H1 (cell line): ENCODE results near the gene PLEKHA5. TPM values are rescaled to one million over a fixed set of nuclear protein-coding genes. Genes with fewer than 3 reads are reported as not detected.

ENCODE experiments used
- CREB1 ChIP-seq: IDR thresholded peaks from 2 replicates; pipeline ENCODE4 v1.6.1; 2012; ENCODE audit warnings: inconsistent platforms
- GTF2F1 ChIP-seq: IDR thresholded peaks from 2 replicates; pipeline ENCODE4 v1.6.1; 2012; ENCODE audit warnings: low read depth, low read length, improper control_type of control experiment, borderline replicate concordance
- PHF8 ChIP-seq: fragments of 200-600 bp; sonication (generic); conservative IDR thresholded peaks from 2 replicates; pipeline ENCODE4 v1.7.1; 2012; ENCODE audit warnings: low read depth, mild to moderate bottlenecking, inconsistent platforms, low read length, moderate library complexity
- SIX5 ChIP-seq: IDR thresholded peaks from 2 replicates; pipeline ENCODE4 v1.6.1; 2011; ENCODE audit warnings: mild to moderate bottlenecking, low read depth, low read length
- polyA plus RNA-seq, 7 experiments: library from polyadenylated mRNA; depleted of rRNA in 3 of 7; stranded (reverse) in 5 of 7; unstranded in 2 of 7; fragments of >200 nt in 5 of 7; fragments of 200-250 nt in 2 of 7; gene quantifications; 1 replicate in 5 of 7; 2 replicates in 1 of 7; 4 replicates in 1 of 7; pipeline versions ENCODE4 v1.2.1 to v1.2.3, GENCODE V29; 2011 to 2013; ENCODE audit warnings: missing spikeins in 2 of 7, mixed read lengths in 2 of 7
- total RNA-seq: library from RNA; stranded (reverse); fragmentation: NEBNext Ultra II Directional; extraction: Animal tissue kit (Norgen Biotek cat#: 25700); gene quantifications from 2 replicates; pipeline ENCODE4 v1.2.1, GENCODE V29; 2021
- TF ChIP-seq, protein P1 (sequence below): fragments of 300-600 bp; sonication (generic); IDR thresholded peaks from 2 replicates; pipeline ENCODE4 v1.7.1; 2012; ENCODE audit warnings: low read length, moderate library complexity, mild to moderate bottlenecking, inconsistent platforms; ENCODE audit not compliant: insufficient replicate concordance
- TF ChIP-seq, protein P2 (sequence below), 3 experiments: IDR thresholded peaks; 1 replicate in 2 of 3; 2 replicates in 1 of 3; pipeline versions ENCODE4 v1.5.1 to v1.6.1; 2011; ENCODE audit warnings: low read length in 3 of 3, mild to moderate bottlenecking in 3 of 3, inconsistent platforms in 2 of 3, low read depth in 1 of 3, moderate library complexity in 1 of 3; ENCODE audit not compliant: insufficient read depth in 1 of 3; ENCODE audit errors: control extremely low read depth in 1 of 3

Gene PLEKHA5
- total and polyA plus RNA-seq, 2 of the 8 experiments (the other 6 are each of a cell fraction or from before 2014, with no cell fraction given), result 17.2 to 66.1 TPM

DNA sequence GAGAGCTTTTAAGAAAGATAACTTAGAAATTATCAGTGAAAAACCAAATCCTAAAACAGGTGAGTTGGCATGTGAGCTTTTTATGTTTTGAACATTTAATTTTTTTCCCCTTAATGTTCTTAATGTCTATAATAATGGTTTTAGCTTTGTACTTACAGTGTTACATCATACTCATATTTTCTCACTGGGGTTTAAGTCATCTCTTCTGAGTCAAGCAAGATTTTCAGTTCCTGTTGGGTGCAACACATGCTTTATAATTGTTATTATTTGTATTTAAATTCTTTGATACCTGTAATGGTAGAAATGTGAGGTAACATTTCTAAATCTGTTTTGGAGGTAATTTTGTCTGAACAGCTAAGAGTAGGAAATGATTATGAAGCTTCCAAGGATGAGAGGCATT lies 113.0 kb downstream of the PLEKHA5 start (continued):
- TF ChIP-seq, protein P1, sequence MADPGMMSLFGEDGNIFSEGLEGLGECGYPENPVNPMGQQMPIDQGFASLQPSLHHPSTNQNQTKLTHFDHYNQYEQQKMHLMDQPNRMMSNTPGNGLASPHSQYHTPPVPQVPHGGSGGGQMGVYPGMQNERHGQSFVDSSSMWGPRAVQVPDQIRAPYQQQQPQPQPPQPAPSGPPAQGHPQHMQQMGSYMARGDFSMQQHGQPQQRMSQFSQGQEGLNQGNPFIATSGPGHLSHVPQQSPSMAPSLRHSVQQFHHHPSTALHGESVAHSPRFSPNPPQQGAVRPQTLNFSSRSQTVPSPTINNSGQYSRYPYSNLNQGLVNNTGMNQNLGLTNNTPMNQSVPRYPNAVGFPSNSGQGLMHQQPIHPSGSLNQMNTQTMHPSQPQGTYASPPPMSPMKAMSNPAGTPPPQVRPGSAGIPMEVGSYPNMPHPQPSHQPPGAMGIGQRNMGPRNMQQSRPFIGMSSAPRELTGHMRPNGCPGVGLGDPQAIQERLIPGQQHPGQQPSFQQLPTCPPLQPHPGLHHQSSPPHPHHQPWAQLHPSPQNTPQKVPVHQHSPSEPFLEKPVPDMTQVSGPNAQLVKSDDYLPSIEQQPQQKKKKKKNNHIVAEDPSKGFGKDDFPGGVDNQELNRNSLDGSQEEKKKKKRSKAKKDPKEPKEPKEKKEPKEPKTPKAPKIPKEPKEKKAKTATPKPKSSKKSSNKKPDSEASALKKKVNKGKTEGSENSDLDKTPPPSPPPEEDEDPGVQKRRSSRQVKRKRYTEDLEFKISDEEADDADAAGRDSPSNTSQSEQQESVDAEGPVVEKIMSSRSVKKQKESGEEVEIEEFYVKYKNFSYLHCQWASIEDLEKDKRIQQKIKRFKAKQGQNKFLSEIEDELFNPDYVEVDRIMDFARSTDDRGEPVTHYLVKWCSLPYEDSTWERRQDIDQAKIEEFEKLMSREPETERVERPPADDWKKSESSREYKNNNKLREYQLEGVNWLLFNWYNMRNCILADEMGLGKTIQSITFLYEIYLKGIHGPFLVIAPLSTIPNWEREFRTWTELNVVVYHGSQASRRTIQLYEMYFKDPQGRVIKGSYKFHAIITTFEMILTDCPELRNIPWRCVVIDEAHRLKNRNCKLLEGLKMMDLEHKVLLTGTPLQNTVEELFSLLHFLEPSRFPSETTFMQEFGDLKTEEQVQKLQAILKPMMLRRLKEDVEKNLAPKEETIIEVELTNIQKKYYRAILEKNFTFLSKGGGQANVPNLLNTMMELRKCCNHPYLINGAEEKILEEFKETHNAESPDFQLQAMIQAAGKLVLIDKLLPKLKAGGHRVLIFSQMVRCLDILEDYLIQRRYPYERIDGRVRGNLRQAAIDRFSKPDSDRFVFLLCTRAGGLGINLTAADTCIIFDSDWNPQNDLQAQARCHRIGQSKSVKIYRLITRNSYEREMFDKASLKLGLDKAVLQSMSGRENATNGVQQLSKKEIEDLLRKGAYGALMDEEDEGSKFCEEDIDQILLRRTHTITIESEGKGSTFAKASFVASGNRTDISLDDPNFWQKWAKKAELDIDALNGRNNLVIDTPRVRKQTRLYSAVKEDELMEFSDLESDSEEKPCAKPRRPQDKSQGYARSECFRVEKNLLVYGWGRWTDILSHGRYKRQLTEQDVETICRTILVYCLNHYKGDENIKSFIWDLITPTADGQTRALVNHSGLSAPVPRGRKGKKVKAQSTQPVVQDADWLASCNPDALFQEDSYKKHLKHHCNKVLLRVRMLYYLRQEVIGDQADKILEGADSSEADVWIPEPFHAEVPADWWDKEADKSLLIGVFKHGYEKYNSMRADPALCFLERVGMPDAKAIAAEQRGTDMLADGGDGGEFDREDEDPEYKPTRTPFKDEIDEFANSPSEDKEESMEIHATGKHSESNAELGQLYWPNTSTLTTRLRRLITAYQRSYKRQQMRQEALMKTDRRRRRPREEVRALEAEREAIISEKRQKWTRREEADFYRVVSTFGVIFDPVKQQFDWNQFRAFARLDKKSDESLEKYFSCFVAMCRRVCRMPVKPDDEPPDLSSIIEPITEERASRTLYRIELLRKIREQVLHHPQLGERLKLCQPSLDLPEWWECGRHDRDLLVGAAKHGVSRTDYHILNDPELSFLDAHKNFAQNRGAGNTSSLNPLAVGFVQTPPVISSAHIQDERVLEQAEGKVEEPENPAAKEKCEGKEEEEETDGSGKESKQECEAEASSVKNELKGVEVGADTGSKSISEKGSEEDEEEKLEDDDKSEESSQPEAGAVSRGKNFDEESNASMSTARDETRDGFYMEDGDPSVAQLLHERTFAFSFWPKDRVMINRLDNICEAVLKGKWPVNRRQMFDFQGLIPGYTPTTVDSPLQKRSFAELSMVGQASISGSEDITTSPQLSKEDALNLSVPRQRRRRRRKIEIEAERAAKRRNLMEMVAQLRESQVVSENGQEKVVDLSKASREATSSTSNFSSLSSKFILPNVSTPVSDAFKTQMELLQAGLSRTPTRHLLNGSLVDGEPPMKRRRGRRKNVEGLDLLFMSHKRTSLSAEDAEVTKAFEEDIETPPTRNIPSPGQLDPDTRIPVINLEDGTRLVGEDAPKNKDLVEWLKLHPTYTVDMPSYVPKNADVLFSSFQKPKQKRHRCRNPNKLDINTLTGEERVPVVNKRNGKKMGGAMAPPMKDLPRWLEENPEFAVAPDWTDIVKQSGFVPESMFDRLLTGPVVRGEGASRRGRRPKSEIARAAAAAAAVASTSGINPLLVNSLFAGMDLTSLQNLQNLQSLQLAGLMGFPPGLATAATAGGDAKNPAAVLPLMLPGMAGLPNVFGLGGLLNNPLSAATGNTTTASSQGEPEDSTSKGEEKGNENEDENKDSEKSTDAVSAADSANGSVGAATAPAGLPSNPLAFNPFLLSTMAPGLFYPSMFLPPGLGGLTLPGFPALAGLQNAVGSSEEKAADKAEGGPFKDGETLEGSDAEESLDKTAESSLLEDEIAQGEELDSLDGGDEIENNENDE, result no peak
- TF ChIP-seq SIX5 (no peak), CREB1 (no peak), PHF8 (no peak), GTF2F1 (no peak)
- TF ChIP-seq, protein P2, sequence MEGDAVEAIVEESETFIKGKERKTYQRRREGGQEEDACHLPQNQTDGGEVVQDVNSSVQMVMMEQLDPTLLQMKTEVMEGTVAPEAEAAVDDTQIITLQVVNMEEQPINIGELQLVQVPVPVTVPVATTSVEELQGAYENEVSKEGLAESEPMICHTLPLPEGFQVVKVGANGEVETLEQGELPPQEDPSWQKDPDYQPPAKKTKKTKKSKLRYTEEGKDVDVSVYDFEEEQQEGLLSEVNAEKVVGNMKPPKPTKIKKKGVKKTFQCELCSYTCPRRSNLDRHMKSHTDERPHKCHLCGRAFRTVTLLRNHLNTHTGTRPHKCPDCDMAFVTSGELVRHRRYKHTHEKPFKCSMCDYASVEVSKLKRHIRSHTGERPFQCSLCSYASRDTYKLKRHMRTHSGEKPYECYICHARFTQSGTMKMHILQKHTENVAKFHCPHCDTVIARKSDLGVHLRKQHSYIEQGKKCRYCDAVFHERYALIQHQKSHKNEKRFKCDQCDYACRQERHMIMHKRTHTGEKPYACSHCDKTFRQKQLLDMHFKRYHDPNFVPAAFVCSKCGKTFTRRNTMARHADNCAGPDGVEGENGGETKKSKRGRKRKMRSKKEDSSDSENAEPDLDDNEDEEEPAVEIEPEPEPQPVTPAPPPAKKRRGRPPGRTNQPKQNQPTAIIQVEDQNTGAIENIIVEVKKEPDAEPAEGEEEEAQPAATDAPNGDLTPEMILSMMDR (IDR thresholded peaks at IDR 0.05; ENCODE audit: control extremely low read depth in 1 of 3, insufficient read depth in 1 of 3, low read depth in 1 of 3, low read length in 3 of 3), result no peak
- TF ChIP-seq, all 59 proteins: peak for 0
